GM11168 (cell line): ENCODE results near the gene ZNF775.

Experiments
- in situ Hi-C: fragments of 300-500 bp; cut with MboI; formaldehyde crosslinking; loops from one replicate; pipeline ENCODE4 v1.12.0; 2022; ENCODE audit warnings: low sequenced_read_pairs; ENCODE audit not compliant: unreplicated experiment

Gene ZNF775

DNA sequence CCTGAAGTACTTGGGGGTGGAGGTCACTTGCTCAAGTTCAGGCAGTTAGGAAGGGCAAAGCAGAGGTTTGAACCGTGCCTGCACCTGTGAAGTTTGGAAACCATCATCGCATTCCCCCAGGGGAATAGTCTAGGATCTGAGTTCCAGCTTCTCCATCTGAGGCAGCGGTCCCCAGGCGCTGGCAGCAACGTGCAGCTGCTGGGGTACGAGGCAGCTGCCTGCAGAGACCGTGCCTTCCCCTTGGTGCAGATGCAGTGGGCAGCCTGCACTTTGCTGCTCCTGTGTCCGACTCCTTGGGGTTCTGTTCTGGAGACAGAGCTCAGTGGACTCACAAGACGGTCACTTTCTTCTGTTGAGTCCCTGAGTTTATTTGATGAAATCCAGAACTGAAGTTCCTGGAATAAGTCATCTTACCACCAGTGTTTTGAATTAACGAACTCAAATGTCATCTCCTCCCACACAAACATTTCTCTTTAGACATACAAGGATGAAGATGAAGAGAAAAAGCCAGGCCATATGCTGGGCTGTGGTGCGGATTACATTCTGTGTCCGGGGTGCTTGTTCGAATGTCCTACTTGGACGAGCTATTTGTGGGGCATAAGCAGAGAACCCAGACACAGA, 51.4 kb downstream of the ZNF775 start:
- in situ Hi-C loops: no loop called here

DNA sequence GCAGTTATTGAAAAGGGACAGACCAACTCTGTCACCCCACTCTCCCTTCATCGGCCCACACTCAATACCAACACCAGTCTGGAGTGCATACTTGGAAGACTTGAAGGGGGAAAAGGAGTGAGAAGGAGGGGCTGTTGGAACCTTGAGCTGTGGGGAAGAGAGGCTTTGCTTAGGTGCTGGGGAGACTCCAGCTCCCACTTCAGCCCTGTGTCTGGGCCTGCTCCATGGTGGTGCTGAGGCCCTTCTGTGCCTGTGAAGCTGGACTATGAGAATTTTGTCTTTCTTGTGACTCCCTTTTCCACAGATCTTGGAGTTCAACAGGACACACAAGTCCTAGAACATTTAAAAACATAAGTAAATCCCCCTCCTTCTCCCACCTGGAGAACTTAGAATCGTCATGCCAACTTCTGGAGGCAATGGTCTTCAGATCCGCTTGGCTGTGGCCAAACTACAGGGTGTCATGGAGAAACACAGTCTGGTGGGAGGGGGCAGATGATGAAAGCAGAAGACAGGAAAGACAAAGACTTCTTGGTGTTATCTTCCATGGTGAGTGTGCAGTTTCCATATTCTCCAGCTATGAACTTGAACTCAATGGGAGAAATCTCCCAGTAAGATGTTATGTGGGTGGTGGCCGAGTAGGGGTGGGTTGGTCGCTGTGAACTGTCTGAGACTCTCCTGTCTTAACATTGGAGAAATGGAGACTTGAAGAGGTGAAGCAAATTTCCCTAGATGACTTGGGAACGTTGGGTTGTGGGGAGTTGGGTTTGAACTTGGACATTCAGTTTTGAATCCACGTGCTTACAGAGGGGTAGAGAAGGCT, 52.9 kb downstream of the ZNF775 start:
- in situ Hi-C loops: no loop called here

DNA sequence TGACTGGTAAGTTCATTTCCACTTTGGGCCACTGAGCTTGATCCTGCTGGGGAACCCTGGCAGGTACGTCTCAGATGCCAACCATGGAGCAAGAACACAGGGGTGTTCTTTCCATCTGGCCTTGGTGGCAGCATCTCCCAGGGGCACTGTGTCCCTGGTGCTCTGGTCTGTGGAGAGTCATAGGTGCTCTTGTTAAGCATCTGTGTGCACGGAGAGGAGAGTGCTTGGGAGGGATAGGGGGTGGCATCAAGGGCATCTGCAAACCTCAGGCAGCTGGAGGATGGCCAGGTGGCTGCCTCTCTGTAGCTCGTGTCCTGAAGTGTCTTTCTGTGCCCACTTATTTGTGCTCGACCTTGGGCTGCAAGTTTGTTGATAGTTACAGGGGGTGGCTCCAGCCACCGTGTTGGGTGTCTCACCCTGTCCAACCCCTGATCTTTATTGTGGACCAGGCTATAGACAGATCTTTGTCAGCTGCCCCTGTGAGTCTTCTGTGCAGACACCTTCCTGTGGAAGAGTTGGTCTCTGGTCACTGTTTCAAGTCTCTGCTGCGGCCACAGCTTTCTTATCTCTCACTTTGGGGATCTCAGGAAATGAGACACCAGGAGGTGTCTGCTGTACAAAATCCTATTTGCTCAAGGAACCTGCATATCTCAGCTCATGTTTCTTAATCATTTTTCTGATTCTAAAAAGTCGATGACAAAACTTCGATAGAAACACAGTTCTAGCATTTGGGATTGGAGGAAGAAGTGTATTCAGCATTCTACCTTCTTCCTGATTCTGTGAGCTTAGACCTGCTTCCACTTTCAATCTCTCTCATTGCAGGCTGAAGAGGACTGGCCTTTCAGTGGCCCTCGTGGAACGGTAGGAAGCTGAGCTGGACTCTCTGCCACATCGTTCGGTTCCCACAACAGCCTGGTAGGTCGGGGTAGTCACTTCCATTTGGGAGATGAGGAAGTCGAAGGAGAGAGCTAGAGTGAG, 54.1 kb downstream of the ZNF775 start:
- in situ Hi-C loops: no loop called here

DNA sequence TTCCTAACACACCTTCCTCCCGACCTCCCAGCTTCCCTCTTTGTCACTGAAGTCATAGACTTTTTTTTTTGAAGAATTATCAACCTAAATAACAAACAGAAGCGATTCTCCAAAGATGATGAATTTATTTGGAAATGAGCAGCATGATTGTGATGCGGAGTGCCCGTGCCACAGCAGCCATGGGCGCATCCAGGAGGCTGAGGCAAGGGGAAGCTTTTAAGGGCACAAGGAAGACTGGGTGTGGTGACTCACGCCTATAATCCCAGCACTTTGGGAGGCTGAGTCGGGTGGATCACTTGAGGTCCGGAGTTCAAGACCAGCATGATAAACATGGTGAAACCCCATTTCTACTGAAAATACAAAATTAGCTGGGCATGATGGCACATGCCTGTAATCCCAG, 55.1 kb downstream of the ZNF775 start:
- in situ Hi-C loops: no loop called here

DNA sequence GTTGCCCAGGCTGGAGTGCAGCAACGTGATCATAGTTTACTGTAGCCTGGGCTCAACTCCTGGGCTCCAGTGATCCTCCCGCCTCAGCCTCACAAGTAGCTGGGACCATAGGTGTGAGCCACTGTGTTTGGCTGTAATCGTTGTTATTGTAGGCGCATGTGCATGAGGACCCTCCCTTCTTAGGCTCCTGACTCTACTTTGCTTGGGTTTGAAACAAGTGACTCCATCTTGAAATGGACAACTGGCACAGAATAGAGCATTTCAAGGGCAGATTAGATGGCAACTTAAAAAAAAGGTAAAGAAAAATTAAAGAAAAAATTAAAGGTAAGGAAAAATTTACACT, 55.9 kb downstream of the ZNF775 start:
- in situ Hi-C loops: no loop called here

DNA sequence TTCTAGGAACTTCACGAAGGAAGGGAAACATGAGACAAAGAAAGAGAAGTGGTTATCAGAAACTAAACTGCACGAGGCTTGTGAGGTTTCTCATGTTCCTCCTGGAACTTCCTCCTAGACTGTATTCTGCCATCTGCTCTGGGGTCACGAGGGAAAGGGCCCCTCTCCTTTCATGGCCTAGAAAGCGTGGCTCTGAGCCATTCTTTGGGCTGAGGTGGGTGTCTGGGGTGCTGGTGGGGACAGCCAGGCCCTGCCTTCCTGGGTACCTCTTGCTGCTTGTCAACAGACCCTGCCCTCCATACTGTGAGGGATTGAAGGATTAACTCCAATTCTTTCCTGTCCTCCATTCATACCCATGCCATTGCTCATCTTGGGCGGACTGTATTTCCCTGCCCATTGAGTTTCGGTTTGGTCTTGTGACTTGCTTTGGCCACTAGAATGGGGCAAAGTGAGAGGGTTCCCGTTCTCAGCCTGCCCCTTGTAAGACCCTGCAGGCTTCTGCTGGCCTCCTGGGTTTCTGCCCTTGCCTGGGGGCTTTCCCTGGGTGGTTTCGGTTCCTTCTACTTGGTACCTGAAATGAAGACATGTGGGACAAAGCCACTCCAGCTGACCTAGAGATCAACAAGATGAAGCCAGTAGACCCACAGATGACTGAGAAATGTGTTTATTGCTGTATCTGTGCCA, 56.4 kb downstream of the ZNF775 start:
- in situ Hi-C loops: no loop called here

DNA sequence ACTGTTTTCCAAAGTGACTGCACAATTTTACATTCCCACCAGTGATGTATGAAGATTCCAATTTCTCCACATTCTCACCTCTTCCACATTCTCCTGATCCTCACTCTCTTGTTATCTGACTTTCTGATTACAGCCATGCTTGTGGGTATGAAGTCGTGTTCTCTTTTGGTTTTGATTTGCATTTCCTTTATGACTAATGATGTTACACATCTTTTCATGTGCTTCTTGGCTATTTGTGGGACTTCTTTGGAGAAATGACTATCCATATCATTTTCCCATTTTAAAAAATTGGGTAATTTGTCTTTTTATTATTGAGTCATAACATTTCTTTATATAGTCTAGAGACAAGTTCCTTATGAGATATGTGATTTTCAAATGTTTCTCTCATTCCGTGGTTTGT, 60.8 kb downstream of the ZNF775 start:
- in situ Hi-C loops: loop anchor here (10.0 kb wide), 1 partner anchor 305 kb away; no protein-coding TSS in a partner anchor

DNA sequence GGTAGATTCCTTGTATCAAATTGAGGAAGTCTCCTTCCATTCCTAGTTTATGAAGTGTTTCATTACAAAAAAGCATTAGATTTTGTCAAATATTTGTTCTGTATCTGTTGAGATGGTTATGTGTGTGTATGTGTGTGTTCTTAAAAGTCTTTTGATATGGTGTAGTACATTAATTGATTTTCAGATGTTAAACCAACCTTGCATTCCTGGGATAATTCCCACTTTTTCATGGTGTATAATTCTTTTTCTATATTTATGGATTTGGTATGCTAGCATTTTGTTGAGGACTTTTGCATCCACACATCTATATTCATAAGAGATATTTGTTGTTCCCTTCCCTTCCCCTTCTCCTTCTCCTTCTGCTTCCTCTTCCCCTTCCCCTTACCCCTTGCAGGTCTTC, 62.4 kb downstream of the ZNF775 start:
- in situ Hi-C loops: loop anchor here (10.0 kb wide), 1 partner anchor 303 kb away; no protein-coding TSS in a partner anchor

DNA sequence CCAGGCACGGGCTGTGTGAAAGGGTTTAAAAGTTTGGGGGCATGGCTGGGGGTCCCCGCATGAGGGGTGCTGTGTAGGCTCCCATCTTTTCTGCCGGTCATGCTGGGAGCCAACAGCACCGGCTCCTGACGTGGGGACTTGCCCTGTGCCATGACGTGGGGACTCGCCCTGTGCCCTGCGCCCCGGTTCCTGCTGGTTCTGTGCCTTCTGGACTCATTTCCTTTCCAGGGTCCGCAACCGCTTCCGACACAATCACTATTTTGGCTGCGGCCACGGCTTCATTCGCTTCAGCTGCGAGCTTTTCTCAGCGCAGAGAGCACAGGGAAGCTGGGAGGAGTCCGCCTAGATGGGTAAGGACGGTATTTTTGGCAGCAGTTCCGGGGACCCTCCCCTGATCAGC, 63.7 kb downstream of the ZNF775 start:
- in situ Hi-C loops: loop anchor here (10.0 kb wide), 1 partner anchor 302 kb away; no protein-coding TSS in a partner anchor

DNA sequence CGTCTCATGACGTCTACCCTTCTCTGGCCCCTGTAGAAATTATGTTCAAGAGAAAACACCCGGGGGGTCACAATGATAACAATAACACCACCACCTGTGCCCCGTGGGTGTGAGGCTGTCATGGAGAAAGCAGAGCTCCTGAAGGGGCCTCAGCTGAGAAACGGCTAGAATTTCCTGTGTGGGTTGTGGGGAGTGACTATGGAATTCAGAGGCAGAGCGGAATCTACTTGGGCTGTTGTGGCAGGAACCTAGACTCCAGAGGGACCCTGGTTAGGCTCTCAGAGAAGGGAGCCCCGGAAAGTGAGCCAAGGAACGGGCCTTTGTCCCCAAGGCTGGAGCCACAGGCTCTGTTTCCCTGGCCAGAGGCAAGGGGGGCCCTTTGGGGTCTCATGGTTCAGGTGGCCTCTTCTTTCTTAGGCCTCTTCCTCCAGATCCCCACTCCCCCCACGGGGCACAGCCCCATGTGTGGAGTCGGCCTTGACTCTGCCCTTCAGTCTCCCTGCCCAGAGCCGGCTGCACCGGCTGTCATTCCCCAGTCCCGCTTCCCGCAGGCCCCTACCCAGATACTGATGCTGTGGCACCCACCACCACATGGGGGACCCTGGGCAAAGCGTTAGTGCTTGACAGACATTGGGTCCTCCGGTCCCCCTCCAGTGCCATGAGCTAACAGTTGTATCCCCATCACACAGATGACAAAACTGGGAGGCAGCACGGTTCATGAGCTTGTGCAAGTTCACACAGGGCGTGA, 64.8 kb downstream of the ZNF775 start:
- in situ Hi-C loops: loop anchor here (10.0 kb wide), 1 partner anchor 301 kb away; no protein-coding TSS in a partner anchor

DNA sequence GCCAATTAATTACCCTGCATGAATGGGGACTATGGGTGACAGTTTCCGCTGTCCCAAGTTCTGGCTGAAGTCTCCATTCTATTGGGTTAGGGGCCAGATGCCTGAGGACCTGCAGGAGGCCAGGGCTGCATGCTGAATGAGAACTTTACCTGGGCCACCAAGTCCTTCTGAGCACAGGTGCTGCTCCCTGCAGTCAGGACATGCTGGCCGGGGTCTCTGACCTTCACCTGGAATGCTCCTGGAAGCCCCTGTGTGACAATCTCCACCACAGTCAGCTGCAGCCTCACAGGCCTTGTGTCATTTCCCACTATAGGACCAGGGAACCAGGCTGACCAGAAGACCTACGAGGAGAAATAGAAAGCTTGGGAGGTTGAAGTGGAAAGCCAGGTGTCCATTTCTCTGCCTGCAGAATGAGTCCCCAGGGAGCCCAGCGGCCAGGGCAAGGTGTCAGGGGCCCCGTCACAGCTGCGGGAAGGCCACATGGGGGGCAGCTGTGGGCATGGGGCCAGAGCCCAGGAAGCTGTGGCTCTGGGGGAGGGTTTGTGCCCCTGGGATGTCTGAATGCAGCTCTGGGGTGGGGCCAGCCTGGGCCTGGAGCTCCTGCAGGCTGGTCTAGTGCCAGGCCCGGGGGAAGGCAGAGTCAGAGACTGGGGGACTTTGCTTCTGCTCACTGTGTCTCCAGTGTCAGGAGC, 65.7 kb downstream of the ZNF775 start:
- in situ Hi-C loops: loop anchor here (10.0 kb wide), 1 partner anchor 300 kb away; no protein-coding TSS in a partner anchor

DNA sequence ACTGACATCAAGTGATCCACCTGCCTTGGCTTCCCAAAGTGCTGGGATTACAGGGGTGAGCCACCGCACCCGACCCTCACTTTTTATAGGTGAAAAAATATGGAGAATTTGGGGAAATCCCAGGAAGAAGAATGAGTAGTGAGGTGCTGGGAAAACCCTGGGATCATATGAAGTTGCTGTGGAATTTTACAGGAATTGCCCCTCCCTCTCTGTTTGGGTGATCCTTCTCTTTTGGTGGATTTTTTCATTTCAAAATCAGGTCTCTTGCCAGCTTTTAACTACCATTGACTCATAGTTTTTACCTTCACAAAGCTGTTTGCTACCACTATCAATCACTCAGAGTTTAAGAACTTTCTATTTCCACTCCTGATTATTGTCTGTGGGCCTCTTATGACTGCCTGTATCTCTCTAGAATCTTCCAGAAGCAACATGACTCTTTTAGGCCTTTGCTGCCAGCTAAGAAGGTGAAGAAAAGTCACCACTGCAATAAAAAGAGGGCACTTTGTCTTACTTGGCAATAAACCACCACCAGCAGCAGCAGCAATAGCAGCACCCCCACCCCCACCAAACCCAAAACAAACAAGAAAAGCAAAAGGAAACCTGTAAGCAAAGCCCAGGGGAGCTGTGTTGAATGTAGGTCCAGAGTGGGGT, 67.3 kb downstream of the ZNF775 start:
- in situ Hi-C loops: loop anchor here (10.0 kb wide), 1 partner anchor 298 kb away; no protein-coding TSS in a partner anchor
